ENCODE data around the gene SIGLEC6.
A peak's percentile ranks its signal among the peaks of the same experiment; 100 is the strongest.

The SIGLEC6 gene

GRCh38 chr19:51549533-51550324 is 18.3 kb upstream of the SIGLEC6 start:
- H2AFZ ChIP-seq: no peak overlapping the region
- peaks cover 15% of the 10 kb centered on the region for H3K4me1 ChIP-seq
- H3K4me3 ChIP-seq (ENCODE audit: low read depth, low read length): no peak overlapping the region
- H3K79me2 ChIP-seq: no peaks in the 10 kb centered on the region
- H3K36me3 ChIP-seq (ENCODE audit: control insufficient read depth, insufficient read depth, low read length): no peaks in the 10 kb centered on the region
- H3K9ac ChIP-seq: no peak overlapping the region
- H3K4me2 ChIP-seq (ENCODE audit: low read length): no peak overlapping the region
- no peaks in the 10 kb centered on the region for H3K27me3 ChIP-seq (ENCODE audit: control insufficient read depth, insufficient read depth, low read length)
- no peak overlapping the region for H3K27ac ChIP-seq
- no peak for TF ChIP-seq CTCF (IDR thresholded peaks at IDR 0.05)
- no peaks in the 10 kb centered on the region for H3K9me3 ChIP-seq (ENCODE audit: control insufficient read depth, low read length)

GRCh38 chr19:51548891-51549305 is 17.4 kb upstream of the SIGLEC6 start:
- H3K4me3 ChIP-seq (ENCODE audit: low read depth, low read length): no peak overlapping the region
- no peak overlapping the region for H3K4me2 ChIP-seq (ENCODE audit: low read length)
- no peak for TF ChIP-seq CTCF (IDR thresholded peaks at IDR 0.05)
- H3K27me3 ChIP-seq (ENCODE audit: control insufficient read depth, insufficient read depth, low read length): no peaks in the 10 kb centered on the region
- no peak overlapping the region for H2AFZ ChIP-seq
- no peak overlapping the region for H3K27ac ChIP-seq
- peaks cover 15% of the 10 kb centered on the region for H3K4me1 ChIP-seq
- no peaks in the 10 kb centered on the region for H3K36me3 ChIP-seq (ENCODE audit: control insufficient read depth, insufficient read depth, low read length)
- H3K9ac ChIP-seq: no peak overlapping the region
- H3K79me2 ChIP-seq: no peaks in the 10 kb centered on the region
- no peaks in the 10 kb centered on the region for H3K9me3 ChIP-seq (ENCODE audit: control insufficient read depth, low read length)

- no peaks in the 10 kb centered on the region for H3K36me3 ChIP-seq (ENCODE audit: control insufficient read depth, insufficient read depth, low read length)
- no peaks in the 10 kb centered on the region for H3K9me3 ChIP-seq (ENCODE audit: control insufficient read depth, low read length)
- no peak overlapping the region for H3K9ac ChIP-seq
- H2AFZ ChIP-seq: peak overlapping the region; percentile 66
- H3K4me3 ChIP-seq (ENCODE audit: low read depth, low read length): no peak overlapping the region
- H3K27ac ChIP-seq: peak overlapping the region; percentile 39
- no peak overlapping the region for H3K4me2 ChIP-seq (ENCODE audit: low read length)
- no peaks in the 10 kb centered on the region for H3K79me2 ChIP-seq
- no peak for TF ChIP-seq CTCF (IDR thresholded peaks at IDR 0.05)
- no peaks in the 10 kb centered on the region for H3K27me3 ChIP-seq (ENCODE audit: control insufficient read depth, insufficient read depth, low read length)
- H3K4me1 ChIP-seq: peaks cover 11% of the 10 kb centered on the region
Observed at GRCh38 chr19:51548213-51548651, 16.8 kb upstream of the SIGLEC6 start.

GRCh38 chr19:51547397-51548212 is 16.1 kb upstream of the SIGLEC6 start:
- Histone ChIP-seq H3K9me3 (ENCODE audit: control insufficient read depth, low read length) (no peaks in the 10 kb centered on the region), H3K9ac (no peak overlapping the region), H3K4me2 (ENCODE audit: low read length) (no peak overlapping the region), H3K27ac (peak overlapping the region; percentile 39), H3K36me3 (ENCODE audit: control insufficient read depth, insufficient read depth, low read length) (no peaks in the 10 kb centered on the region), H3K79me2 (no peaks in the 10 kb centered on the region), H3K27me3 (ENCODE audit: control insufficient read depth, insufficient read depth, low read length) (no peaks in the 10 kb centered on the region), H2AFZ (peak overlapping the region; percentile 66), H3K4me1 (peaks cover 9% of the 10 kb centered on the region), H3K4me3 (ENCODE audit: low read depth, low read length) (no peak overlapping the region)
- no peak for TF ChIP-seq CTCF (IDR thresholded peaks at IDR 0.05)
